Peyer's patch (tissue), 4 donors: Measurements from ENCODE around the gene KDM2B. TPM values are rescaled to one million over a fixed set of nuclear protein-coding genes. Genes with fewer than 3 reads are reported as not detected.

Experiments
- DNase-seq, 3 donors: peaks; one replicate each; pipeline ENCODE4 v3.0.0-alpha.2; 2017 to 2019
- H3K27ac ChIP-seq, 4 donors: fragments of 200-600 bp; sonication (generic); one replicate each; pipeline ENCODE4 v1.5.1; 2016 to 2019
- H3K27me3 ChIP-seq, 2 donors: fragments of 200-600 bp; sonication (generic); one replicate each; pipeline ENCODE4 v1.5.1; 2019
- H3K36me3 ChIP-seq, 3 donors: fragments of 200-600 bp; sonication (generic); one replicate each; pipeline ENCODE4 v1.5.1; 2016 to 2019
- H3K4me1 ChIP-seq, 4 donors: fragments of 200-600 bp; sonication (generic); one replicate each; pipeline ENCODE4 v1.5.1; 2016 to 2019
- H3K4me3 ChIP-seq, 4 donors: fragments of 200-600 bp; sonication (generic); 1 replicate in 3 of 4; 2 replicates in 1 of 4; pipeline ENCODE4 v1.5.1; 2016 to 2019; ENCODE audit warnings: mild to moderate bottlenecking in 1 of 4
- H3K9me3 ChIP-seq, 4 donors: fragments of 200-600 bp; sonication (generic); one replicate each; pipeline ENCODE4 v1.5.1; 2016 to 2019; ENCODE audit warnings: mild to moderate bottlenecking in 1 of 4
- CTCF ChIP-seq, 6 experiments: fragments of 450-650 bp in 4 of 6; fragments of 200-600 bp in 2 of 6; sonication (generic) in 1 of 6; IDR thresholded peaks; one replicate each; pipeline ENCODE4 v1.5.1; 2017 to 2019; ENCODE audit warnings: antibody characterized with exemption in 6 of 6, mild to moderate bottlenecking in 3 of 6, moderate library complexity in 1 of 6
- POLR2A ChIP-seq, 2 donors: fragments of 450-650 bp; IDR thresholded peaks; one replicate each; pipeline ENCODE4 v1.5.1; 2017; ENCODE audit warnings: antibody characterized with exemption in 2 of 2, mild to moderate bottlenecking in 2 of 2, moderate library complexity in 2 of 2
- total RNA-seq, 4 donors: library from RNA; depleted of rRNA; stranded (reverse); fragments of >200 nt; gene quantifications; one replicate each; pipeline ENCODE4 v1.1.0, GENCODE V29; 2016

KDM2B gene
- total RNA-seq, 4 donors from 2014 or later: 10.0 to 115 (median 33.7) TPM

GRCh38 chr12:121509339-121509738 lies 71.5 kb downstream of the KDM2B start:
- H3K36me3 ChIP-seq: peaks cover 0 to 12% (median 0%) of the 10 kb centered on the region in 3 donors
- H3K4me3 ChIP-seq: no peak overlapping the region
- no peaks in the 10 kb centered on the region for H3K9me3 ChIP-seq
- no peaks in the 10 kb centered on the region for H3K27me3 ChIP-seq
- no peak overlapping the region for H3K27ac ChIP-seq
- H3K4me1 ChIP-seq: no peaks in the 10 kb centered on the region
- no peak for DNase-seq
- TF ChIP-seq POLR2A (IDR thresholded peaks at IDR 0.05) (no peak), CTCF (IDR thresholded peaks at IDR 0.05) (no peak)

GRCh38 chr12:121508533-121508932 lies 72.3 kb downstream of the KDM2B start:
- H3K27me3 ChIP-seq: no peaks in the 10 kb centered on the region
- H3K27ac ChIP-seq: no peak overlapping the region
- peaks cover 0 to 12% (median 0%) of the 10 kb centered on the region in 3 donors for H3K36me3 ChIP-seq
- no peak overlapping the region for H3K4me3 ChIP-seq
- H3K9me3 ChIP-seq: no peaks in the 10 kb centered on the region
- no peak for TF ChIP-seq CTCF (IDR thresholded peaks at IDR 0.05)
- no peak for TF ChIP-seq POLR2A (IDR thresholded peaks at IDR 0.05)
- H3K4me1 ChIP-seq: no peaks in the 10 kb centered on the region
- DNase-seq: no peak

- no peaks in the 10 kb centered on the region for H3K4me1 ChIP-seq
- H3K4me3 ChIP-seq: no peak overlapping the region
- no peaks in the 10 kb centered on the region for H3K27me3 ChIP-seq
- no peak for TF ChIP-seq CTCF (IDR thresholded peaks at IDR 0.05)
- no peak for TF ChIP-seq POLR2A (IDR thresholded peaks at IDR 0.05)
- peaks cover 0 to 12% (median 0%) of the 10 kb centered on the region in 3 donors for H3K36me3 ChIP-seq
- no peaks in the 10 kb centered on the region for H3K9me3 ChIP-seq
- no peak for DNase-seq
- no peak overlapping the region for H3K27ac ChIP-seq
Observed at GRCh38 chr12:121507984-121508383, 72.8 kb downstream of the KDM2B start.

- DNase-seq: no peak
- H3K9me3 ChIP-seq: no peaks in the 10 kb centered on the region
- TF ChIP-seq POLR2A (IDR thresholded peaks at IDR 0.05) (no peak), CTCF (IDR thresholded peaks at IDR 0.05) (no peak)
- H3K4me3 ChIP-seq: no peak overlapping the region
- peaks cover 0 to 12% (median 0%) of the 10 kb centered on the region in 3 donors for H3K36me3 ChIP-seq
- no peak overlapping the region for H3K27ac ChIP-seq
- no peaks in the 10 kb centered on the region for H3K27me3 ChIP-seq
- H3K4me1 ChIP-seq: no peaks in the 10 kb centered on the region
Observed at GRCh38 chr12:121507245-121507644, 73.6 kb downstream of the KDM2B start.

- Histone ChIP-seq H3K36me3 (peaks cover 0 to 12% (median 0%) of the 10 kb centered on the region in 3 donors), H3K27me3 (no peaks in the 10 kb centered on the region), H3K9me3 (no peaks in the 10 kb centered on the region), H3K27ac (no peak overlapping the region), H3K4me3 (no peak overlapping the region), H3K4me1 (no peaks in the 10 kb centered on the region)
- no peak for DNase-seq
- TF ChIP-seq CTCF (IDR thresholded peaks at IDR 0.05) (no peak), POLR2A (IDR thresholded peaks at IDR 0.05) (no peak)
Observed at GRCh38 chr12:121505513-121505912, 75.3 kb downstream of the KDM2B start.

GRCh38 chr12:121504505-121504904 lies 76.3 kb downstream of the KDM2B start:
- TF ChIP-seq POLR2A (IDR thresholded peaks at IDR 0.05) (no peak), CTCF (IDR thresholded peaks at IDR 0.05) (no peak)
- H3K4me1 ChIP-seq: peaks cover 0 to 6% (median 0%) of the 10 kb centered on the region in 4 donors
- no peaks in the 10 kb centered on the region for H3K9me3 ChIP-seq
- no peak for DNase-seq
- H3K27me3 ChIP-seq: no peaks in the 10 kb centered on the region
- H3K27ac ChIP-seq: no peak overlapping the region
- H3K4me3 ChIP-seq: no peak overlapping the region
- H3K36me3 ChIP-seq: peaks cover 0 to 9% (median 0%) of the 10 kb centered on the region in 3 donors
